Left cardiac atrium (tissue), 4 donors: ENCODE results near the gene ANAPC13. TPM values are rescaled to one million over a fixed set of nuclear protein-coding genes. Genes with fewer than 3 reads are reported as not detected.

ENCODE experiments used
- ATAC-seq, 2 donors: fragments of 200-7000 bp; cut with Tn5 transposase; one replicate each; pipeline ENCODE4 v1.9.1; 2020; ENCODE audit warnings: mild to moderate bottlenecking in 2 of 2, moderate library complexity in 2 of 2
- DNase-seq: peaks from one replicate; pipeline ENCODE4 v3.0.0-alpha.2; 2020
- intact Hi-C, 2 donors: fragments of 100-400 bp; cut with DNase I; formaldehyde crosslinking; loops; one replicate each; pipeline versions ENCODE4 v1.14.1 to v1.15.1; 2022 to 2023
- long read RNA-seq: library from polyadenylated mRNA; unstranded; transcript quantifications from one replicate; pipeline ENCODE4 v2.0.0, GENCODE V29; 2021
- total RNA-seq, 2 donors: library from RNA; stranded (reverse); fragmentation: NEBNext Ultra II Directional; extraction: Animal tissue kit (Norgen Biotek cat#: 25700); gene quantifications; one replicate each; pipeline ENCODE4 v1.2.1, GENCODE V29; 2021
- donor health status: DM: no; HTN: yes; CAD: no.
- donor health status: DM: no; HTN: yes; CAD: no; lungs with severe emphysema.
- donor health status: DM: yes; HTN: yes; CAD: no.
- donor health status: Dilated cardiomyopathy.

ANAPC13 gene
- total RNA-seq, result 10 to 100 TPM; 63.2 to 83.9 TPM
- long read RNA-seq, transcript ANAPC13-204 (3 exons, 1,840 nt), result minor isoform, 15 of 65 reads
- long read RNA-seq, transcript ANAPC13-201 (3 exons, 1,209 nt), result major isoform, 47 of 65 reads
- long read RNA-seq, partial matches to known transcripts, result 0 of 65 reads
- long read RNA-seq, other reads (novel, unspliced or antisense), result 1 of 65 reads

GRCh38 chr3:134485718-134486576, at the start of gene ANAPC13, which contains the start of gene CEP63:
Gene ANAPC13 (minus strand): TSS chr3:134485985. CDS start chr3:134482904, 3,081 bp downstream.
Gene CEP63 (plus strand): TSS chr3:134486057. CDS start chr3:134495321, 9,264 bp downstream.
- DNase-seq, result peak; percentile 94
- ATAC-seq, result peak; percentile 95
- intact Hi-C loops, result no loop called here

- ATAC-seq (no peak), DNase-seq (no peak)
- intact Hi-C loops, result no loop called here
Observed at GRCh38 chr3:134535186-134535970, 49.6 kb upstream of the ANAPC13 start.

GRCh38 chr3:134533493-134533892, 47.7 kb upstream of the ANAPC13 start:
- DNase-seq (no peak), ATAC-seq (no peak)
- intact Hi-C loops, result no loop called here

- intact Hi-C loops, result no loop called here
- peak; percentile 78 to 85 for ATAC-seq
- no peak for DNase-seq
Observed at GRCh38 chr3:134527538-134528186, 41.9 kb upstream of the ANAPC13 start.

- intact Hi-C loops, result no loop called here
- DNase-seq (no peak), ATAC-seq (peak; percentile 38 to 55)
Observed at GRCh38 chr3:134527037-134527436, 41.3 kb upstream of the ANAPC13 start.

GRCh38 chr3:134526319-134526718, 40.5 kb upstream of the ANAPC13 start:
- intact Hi-C loops, result no loop called here
- ATAC-seq, result no peak

GRCh38 chr3:134525293-134525692, 39.5 kb upstream of the ANAPC13 start:
- no peak for ATAC-seq
- no peak for DNase-seq
- intact Hi-C loops, result no loop called here

More at GRCh38 chr3:134526319-134526718, 40.5 kb upstream of the ANAPC13 start:
- no peak for DNase-seq

- ATAC-seq, result no peak
- intact Hi-C loops, result no loop called here
- DNase-seq, result no peak
Observed at GRCh38 chr3:134522541-134522940, 36.8 kb upstream of the ANAPC13 start.

GRCh38 chr3:134517791-134518190, 32.0 kb upstream of the ANAPC13 start:
- ATAC-seq, result no peak
- intact Hi-C loops, result no loop called here

GRCh38 chr3:134516905-134517304, 31.1 kb upstream of the ANAPC13 start:
- intact Hi-C loops, result no loop called here
- no peak for DNase-seq
- peak; percentile 19 to 21 for ATAC-seq

More at GRCh38 chr3:134517791-134518190, 32.0 kb upstream of the ANAPC13 start:
- no peak for DNase-seq

- intact Hi-C loops, result no loop called here
- ATAC-seq (no peak), DNase-seq (no peak)
Observed at GRCh38 chr3:134511500-134511899, 25.7 kb upstream of the ANAPC13 start.

GRCh38 chr3:134505485-134505884, 19.7 kb upstream of the ANAPC13 start:
- no peak for DNase-seq
- intact Hi-C loops, result no loop called here
- no peak for ATAC-seq

- DNase-seq, result no peak
- intact Hi-C loops, result no loop called here
- no peak for ATAC-seq
Observed at GRCh38 chr3:134504132-134504531, 18.3 kb upstream of the ANAPC13 start.

- intact Hi-C loops, result no loop called here
Observed at GRCh38 chr3:134503266-134503665, 17.5 kb upstream of the ANAPC13 start.

GRCh38 chr3:134496471-134497071, 10.8 kb upstream of the ANAPC13 start:
- ATAC-seq, result peak in 1 of 2 donors; percentile 52
- DNase-seq, result no peak
- intact Hi-C loops, result no loop called here

More at GRCh38 chr3:134503266-134503665, 17.5 kb upstream of the ANAPC13 start:
- ATAC-seq (no peak), DNase-seq (no peak)

GRCh38 chr3:134495980-134496379, 10.2 kb upstream of the ANAPC13 start:
- ATAC-seq (peak in 1 of 2 donors; percentile 38), DNase-seq (no peak)
- intact Hi-C loops, result no loop called here

- ATAC-seq (no peak), DNase-seq (no peak)
- intact Hi-C loops, result no loop called here
Observed at GRCh38 chr3:134494495-134494894, 8.7 kb upstream of the ANAPC13 start.

- intact Hi-C loops, result no loop called here
- ATAC-seq (no peak), DNase-seq (no peak)
Observed at GRCh38 chr3:134487406-134487805, 1.6 kb upstream of the ANAPC13 start.

GRCh38 chr3:134486577-134487041, 824 bp upstream of the ANAPC13 start:
- DNase-seq (no peak), ATAC-seq (peak in 1 of 2 donors; percentile 2)
- intact Hi-C loops, result no loop called here
